IPS-NIHi11 (cell line): ENCODE results near the gene ORC3.

Experiments used
- DNase-seq: peaks from one replicate; pipeline ENCODE4 v3.0.0; 2012; ENCODE audit warnings: mixed read lengths, low spot score

The ORC3 gene

DNA sequence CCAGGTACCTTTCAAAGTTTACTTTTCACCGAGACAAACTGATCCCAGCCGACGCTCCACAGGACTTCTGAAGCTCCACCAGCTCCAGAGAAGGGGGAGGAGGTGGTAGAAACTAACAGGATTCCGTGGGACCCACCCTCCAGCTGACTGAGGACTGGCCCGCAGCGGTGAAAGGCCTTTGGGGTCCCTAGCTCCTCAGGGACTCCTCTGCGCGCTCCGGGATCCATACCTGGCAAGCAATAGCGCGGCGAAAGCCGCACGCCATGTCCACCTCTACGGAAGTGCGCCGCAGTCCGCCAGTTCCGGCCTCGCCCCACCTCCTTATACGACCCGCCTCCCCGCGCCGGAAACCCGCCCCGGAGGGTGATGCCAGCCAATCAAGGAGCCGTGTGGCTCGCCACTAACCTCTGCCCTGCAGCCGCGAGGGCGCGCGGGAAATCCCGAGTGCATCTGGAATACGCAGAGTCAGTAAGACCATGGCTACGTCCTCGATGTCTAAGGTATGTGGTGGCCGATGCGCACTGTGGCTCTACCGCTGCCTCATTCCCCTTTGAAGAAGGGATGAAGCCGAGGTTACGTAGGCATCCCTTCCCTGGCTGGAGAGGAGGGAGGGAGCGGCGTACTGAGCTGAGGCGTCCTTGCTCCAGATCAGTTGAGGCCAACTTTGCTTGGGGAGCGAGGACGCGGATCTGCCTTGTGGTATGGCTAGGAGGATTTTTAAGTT lies at the start of gene ORC3, which contains the start of gene RARS2:
Gene ORC3 (plus strand): TSS at position 443 of the 724 bp plus-strand sequence. CDS start 34 bp downstream, at position 477.
Gene RARS2 (minus strand): TSS at position 295 of the 724 bp plus-strand sequence. CDS start 30 bp downstream, at position 265.
- peak; percentile 99 for DNase-seq

DNA sequence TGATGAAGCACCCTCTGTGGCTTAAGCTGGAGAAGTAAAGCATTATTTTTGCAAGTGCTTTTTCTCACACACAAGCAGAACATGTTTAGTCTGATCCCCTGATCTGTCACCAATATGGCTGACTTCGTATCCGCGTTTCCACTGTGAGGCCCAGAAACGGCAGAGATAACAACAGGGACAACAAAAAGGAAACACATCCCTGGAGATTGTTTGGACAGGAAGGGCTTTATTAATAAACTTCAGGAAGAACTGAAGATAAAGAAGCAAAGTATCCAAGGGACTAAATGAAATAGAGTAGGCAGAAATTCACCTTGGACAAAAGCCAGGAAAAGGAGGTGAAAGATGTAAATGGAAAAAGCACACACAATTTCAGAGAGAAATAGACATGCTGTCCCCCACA lies 49.4 kb upstream of the ORC3 start:
- no peak for DNase-seq

DNA sequence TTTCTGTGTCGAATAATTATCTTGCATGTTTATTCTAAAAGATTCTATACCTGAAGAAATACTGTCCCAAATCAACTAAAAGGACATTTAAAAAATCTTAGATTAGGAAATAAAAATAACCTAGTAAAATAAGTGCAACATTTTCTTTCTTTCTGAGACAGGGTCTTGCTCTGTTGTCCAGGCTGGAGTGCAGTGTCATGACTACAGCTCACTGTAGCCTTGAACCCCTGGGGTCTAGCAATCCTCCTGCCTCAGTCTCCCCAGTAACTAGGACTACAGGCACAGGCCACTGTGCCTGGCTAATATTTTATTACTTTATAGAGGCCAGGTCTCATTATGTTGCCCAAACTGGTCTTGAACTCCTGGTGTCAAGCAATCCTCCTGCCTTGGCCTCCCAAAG lies 48.9 kb upstream of the ORC3 start:
- DNase-seq = no peak

GRCh38 chr6:87541744-87542143 lies 48.2 kb upstream of the ORC3 start:
- no peak for DNase-seq

GRCh38 chr6:87543696-87544473 lies 46.0 kb upstream of the ORC3 start:
- no peak for DNase-seq

DNA sequence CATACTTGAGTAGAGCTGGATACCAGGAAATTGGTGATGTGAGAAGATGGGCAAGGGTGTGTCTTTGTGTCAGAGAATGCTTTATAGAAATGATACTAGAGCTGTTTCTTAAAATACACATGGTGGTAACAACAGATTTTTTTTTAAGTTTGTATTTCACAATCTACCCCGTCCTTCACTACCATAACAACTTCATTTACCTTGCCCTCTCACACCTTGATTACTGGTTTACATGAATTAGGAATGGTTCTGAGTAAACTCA lies 45.5 kb upstream of the ORC3 start:
- no peak for DNase-seq

DNA sequence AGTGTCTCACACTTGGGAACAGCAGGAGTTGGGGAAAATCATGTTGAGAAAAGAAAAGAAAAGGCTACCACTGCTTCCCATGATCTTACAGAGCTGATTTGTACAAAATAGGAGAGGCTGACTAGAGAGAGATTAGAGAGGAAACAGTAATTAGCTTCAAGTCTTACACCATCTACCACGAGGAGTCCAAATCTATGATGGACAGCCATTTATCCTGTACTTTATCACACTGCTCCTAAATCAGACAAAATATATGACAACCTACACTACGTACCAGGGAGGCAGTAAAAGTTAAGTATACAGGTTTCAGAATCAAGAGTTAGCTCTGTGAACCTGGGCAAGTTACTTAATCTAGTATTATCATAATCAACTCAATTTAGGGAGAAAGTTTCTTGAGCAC lies 38.1 kb upstream of the ORC3 start:
- no peak for DNase-seq

- DNase-seq = no peak
These were observed 36.7 kb upstream of the ORC3 start for GRCh38 chr6:87553159-87553765.

DNA sequence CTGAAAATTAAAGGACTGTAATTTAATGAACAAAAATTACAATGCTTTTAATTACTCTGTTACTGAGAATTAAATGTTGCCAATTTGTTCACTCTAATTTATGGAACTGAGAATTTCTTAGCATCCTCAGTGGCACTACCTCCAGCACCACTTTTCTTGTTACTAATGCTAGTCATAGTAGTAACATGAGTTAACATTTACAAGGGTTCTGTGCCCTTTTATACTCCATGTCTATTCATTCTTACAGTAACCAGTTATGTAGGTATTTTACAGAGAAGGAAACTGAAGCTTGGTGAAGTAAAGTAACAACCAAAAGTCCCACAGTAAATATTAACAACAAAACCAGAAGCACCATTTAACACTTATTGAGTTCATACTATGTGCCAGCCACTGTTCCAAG lies 34.4 kb upstream of the ORC3 start:
- no peak for DNase-seq

- no peak for DNase-seq
These were observed 31.5 kb upstream of the ORC3 start for GRCh38 chr6:87558446-87558845.

GRCh38 chr6:87561017-87561416 lies 28.9 kb upstream of the ORC3 start:
- no peak for DNase-seq

GRCh38 chr6:87572021-87572420 lies 17.9 kb upstream of the ORC3 start:
- no peak for DNase-seq

DNA sequence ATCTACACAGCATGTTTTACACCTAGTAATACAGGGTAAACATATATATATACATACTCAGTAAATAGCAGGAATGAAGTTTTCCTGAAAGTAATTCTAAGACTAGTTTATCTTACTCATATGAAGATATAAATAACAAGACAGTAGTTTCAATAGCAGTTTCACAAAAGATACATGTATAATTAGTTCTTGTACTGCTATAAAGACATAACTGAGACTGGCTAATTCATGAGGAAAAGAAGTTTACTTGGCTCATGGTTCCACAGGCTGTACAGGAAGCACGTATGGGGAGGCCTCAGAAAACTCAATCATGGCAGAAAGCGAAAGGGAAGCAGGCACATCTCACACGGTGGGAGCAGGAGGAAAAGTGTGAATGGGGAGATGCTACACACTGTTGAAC lies 17.1 kb upstream of the ORC3 start:
- no peak for DNase-seq

DNA sequence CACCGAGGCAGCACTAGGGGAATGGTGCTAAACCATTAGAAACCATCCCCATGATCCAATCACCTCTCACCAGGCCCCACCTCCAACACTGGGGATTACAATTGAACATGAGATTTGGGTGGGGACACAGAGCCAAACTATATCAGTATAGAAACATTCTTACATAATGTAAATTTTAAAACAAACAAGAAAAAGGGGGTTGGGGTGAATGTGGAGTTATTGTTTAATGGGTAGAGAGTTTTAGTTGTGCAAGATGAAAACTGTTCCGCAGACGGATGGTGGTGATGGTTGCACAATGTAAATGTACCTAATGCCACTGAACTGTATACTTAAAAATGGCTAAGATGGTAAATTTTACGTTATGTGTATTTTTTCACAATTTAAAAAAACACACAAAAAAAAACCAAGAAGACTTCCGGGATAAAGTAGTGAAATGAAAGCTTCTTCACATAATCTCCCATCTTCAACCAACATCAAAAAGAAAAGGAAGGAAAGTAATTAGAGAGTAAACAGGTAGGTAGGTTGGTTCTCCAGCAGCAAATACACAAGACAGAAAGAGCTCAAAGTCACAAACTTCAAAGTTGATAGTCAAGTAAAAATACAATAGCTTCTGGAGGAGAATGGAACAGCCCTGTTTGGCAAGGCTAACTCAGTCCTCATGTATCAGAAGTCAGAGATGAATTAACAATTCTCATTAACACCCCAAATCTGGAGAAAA lies 16.5 kb upstream of the ORC3 start:
- DNase-seq = no peak

DNA sequence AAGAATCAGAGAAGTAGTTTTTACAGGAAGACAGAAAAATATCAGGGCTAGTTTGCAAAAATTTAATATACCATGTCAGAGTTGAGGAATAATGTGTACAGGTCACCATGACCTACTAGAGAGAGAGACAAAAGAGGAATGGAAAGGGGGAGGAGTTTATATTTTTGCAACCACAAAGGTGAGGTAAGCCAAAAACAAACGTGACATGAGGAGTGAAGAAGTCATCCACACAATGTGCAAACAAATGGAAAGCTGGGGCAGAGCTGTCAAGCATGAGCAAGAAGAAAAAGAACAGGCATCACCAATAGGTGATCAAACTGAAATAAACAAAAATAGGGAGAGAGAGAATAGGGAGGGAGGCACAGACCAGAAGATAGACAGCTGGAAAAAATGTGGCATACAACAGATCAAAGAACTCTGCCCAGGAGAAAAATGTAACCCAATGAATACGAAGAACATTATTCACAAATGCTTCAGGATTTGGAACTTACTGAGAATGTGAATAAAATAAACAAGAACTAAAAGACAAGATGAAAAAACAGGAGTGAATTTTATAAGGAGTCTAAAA lies 15.6 kb upstream of the ORC3 start:
- no peak for DNase-seq

GRCh38 chr6:87575423-87575822 lies 14.5 kb upstream of the ORC3 start:
- DNase-seq = no peak

DNA sequence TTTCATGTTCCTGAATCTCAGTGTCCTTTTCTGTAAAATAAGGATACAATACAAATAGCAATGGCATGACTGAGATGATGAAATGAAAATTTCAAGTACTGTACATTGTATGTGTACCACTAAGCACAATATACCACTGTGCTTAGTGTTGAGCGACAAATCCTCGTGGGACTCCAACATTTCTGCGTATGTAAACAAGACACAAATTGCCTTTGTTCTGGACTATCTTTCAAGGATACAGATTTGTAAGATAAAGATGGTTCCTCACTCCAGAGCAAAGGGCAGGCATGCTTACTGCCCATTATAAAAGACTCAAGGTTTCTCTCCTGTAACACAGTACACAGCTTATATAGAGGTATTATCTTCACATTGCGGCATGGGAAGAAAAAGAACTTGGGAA lies 6.1 kb upstream of the ORC3 start:
- no peak for DNase-seq

- no peak for DNase-seq
These were observed 3.4 kb upstream of the ORC3 start for GRCh38 chr6:87586371-87587077.

DNA sequence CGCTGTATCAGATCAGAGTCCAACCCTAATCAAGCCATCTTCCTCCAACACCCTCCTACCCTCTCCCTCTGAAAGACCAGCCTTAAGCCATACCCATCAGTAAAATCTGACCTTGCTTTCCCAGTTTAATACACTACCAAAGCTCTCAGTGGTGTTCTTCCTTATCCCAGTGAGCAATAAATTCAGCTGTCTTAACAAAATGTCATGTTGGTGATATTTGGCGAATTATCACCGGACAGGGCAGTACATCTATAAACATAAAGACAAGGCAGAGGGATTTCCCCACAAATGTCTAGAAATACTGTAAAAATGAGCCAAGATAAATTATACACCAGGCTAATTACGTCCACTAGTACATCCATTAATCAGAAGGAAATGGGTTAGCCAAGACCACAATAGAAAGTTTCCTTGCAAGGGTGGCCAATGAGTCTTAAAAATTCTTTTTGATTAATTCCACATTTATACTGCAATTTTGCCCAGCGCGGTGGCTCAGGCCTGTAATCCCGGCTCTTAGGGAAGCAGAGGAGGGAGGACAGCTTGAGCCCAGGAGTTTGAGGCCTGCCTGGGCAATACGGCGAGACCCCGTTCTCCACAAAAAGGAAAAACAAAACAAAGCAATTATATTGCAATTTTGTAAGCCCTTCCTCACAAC lies 1.1 kb upstream of the ORC3 start:
- DNase-seq = no peak

DNA sequence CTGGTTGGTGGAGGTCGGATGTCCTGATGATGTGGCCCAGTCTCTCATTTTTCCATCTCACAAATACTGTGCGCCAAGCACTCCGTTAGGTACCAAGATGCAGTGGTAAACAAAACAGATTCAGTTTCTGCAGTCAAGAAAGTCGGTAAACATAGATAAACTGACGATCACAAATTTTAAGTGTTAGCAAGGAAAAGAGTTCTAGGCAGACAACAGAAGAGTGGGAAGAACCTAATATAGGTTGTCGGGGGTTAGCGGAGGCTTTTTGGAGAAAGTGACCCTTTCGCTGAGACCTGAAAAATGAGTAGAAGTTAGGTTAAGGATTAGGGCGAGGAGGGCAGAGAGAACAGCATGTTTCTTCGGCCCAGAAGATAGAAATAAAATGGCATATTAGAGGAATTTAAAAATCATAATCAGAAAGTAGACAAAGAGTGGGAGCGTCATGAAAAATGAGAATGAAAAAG lies 514 bp downstream of the ORC3 start:
- no peak for DNase-seq

DNA sequence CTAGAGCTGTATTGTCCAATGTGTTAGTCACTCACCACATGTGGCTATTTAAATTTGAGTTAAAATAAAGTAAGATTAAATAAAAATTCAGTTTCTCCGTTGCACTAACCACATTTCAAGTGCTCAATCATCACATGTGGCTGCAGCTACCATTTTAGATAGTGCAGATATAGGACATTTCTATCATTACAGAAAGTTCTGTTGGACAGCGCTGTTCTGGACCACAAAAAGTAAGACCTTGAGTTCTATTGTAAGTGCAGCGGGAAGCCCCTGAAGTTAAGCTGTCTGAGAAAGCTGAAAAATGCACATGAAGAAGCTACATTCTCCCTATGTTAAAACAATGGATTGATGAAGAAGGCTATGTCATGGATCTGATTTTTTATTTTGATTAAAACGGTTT lies 1.1 kb downstream of the ORC3 start:
- DNase-seq = no peak
